Activated naive CD4-positive, alpha-beta T cell treated with anti-CD3 and anti-CD28 coated beads for 36 hours (primary cell): ENCODE data around the gene SRSF5. TPM values are rescaled to one million over a fixed set of nuclear protein-coding genes. Genes with fewer than 3 reads are reported as not detected.

ENCODE experiments used
- CTCF ChIA-PET: fragments of 350-600 bp; sonication (Branson Sonifier 250); formaldehyde crosslinking; loops from one replicate; lab custom pipeline; 2021; ENCODE audit warnings: antibody characterized with exemption; lab: Charles Lee
- DNase-seq: peaks from one replicate; pipeline ENCODE4 v3.0.0-alpha.2; 2020
- H3K27ac Mint-ChIP-seq: one replicate; pipeline ENCODE4 v1.8.0; 2021; ENCODE audit warnings: mild to moderate bottlenecking, mixed read lengths
- H3K27me3 Mint-ChIP-seq: one replicate; pipeline ENCODE4 v1.8.0; 2021; ENCODE audit warnings: low read depth, mixed read lengths
- H3K36me3 Mint-ChIP-seq: one replicate; pipeline ENCODE4 v1.8.0; 2021; ENCODE audit warnings: low read depth, mixed read lengths
- H3K4me1 Mint-ChIP-seq: one replicate; pipeline ENCODE4 v1.8.0; 2021; ENCODE audit warnings: low read depth, mixed read lengths
- H3K4me3 Mint-ChIP-seq: one replicate; pipeline ENCODE4 v1.8.0; 2021; ENCODE audit warnings: mild to moderate bottlenecking, moderate library complexity, mixed read lengths
- H3K9me3 Mint-ChIP-seq: one replicate; pipeline ENCODE4 v1.8.0; 2021; ENCODE audit warnings: mixed read lengths
- intact Hi-C: fragments of 100-400 bp; cut with micrococcal nuclease; formaldehyde crosslinking; loops from one replicate; pipeline ENCODE4 v1.15.1; 2023
- total RNA-seq, 2 experiments: library from RNA; stranded (reverse); gene quantifications; one replicate each; pipeline ENCODE4 v1.2.3, GENCODE V29; 2021

SRSF5 gene
- total RNA-seq, 2 experiments from 2014 or later, result 296 to 297 TPM

DNA sequence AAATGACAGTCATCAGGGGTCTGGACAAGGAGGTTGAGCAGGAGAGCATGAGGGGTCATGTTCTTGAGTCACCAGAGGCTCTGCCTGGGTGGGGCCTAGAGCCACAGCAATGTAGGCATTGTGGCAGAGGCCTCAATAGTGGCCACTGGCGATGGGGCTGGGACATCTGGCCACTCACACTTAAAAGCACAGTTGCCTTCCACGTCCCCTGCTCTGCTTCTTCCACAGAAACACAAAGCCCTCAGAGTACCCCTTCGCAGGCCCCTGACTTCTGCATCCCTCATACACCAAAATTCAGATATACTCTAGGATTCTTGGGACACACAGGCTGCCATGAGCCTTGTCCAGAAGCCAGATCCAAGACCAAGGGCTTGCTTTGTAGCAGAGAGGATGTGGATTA, 27.8 kb downstream of the SRSF5 start:
- CTCF ChIA-PET, result no interaction called here

DNA sequence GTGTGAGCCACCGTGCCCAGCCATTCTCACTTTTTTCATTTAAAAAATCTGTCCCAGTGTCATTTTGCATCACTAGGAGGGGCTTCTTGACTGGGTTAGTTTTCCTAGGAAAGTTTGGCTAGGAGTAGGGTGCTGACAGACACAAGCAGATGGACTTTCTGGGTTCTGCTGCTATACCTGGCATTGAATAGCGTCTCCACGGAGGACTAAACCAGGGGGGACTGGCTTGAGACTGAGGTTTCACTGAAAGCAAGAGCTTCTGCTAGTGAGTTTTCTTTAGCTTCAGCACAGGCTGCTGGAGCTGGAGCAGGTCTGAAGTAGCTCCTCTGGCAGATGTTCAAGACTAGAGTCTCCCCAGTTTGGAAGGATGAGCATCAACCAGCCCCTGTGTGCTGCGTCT, 28.7 kb downstream of the SRSF5 start:
- CTCF ChIA-PET, result no interaction called here
- no peak overlapping the region for H3K4me3 Mint-ChIP-seq
- no peak overlapping the region for H3K27ac Mint-ChIP-seq
- DNase-seq, result no peak
- no peaks in the 10 kb centered on the region for H3K4me1 Mint-ChIP-seq
- no peaks in the 10 kb centered on the region for H3K9me3 Mint-ChIP-seq
- H3K27me3 Mint-ChIP-seq, result no peaks in the 10 kb centered on the region
- H3K36me3 Mint-ChIP-seq, result no peaks in the 10 kb centered on the region
- intact Hi-C loops, result no loop called here

More for the DNA sequence above, 27.8 kb downstream of the SRSF5 start:
- H3K27me3 Mint-ChIP-seq, result no peaks in the 10 kb centered on the region
- H3K4me3 Mint-ChIP-seq, result no peak overlapping the region
- H3K36me3 Mint-ChIP-seq, result no peaks in the 10 kb centered on the region
- H3K4me1 Mint-ChIP-seq, result no peaks in the 10 kb centered on the region
- H3K9me3 Mint-ChIP-seq, result no peaks in the 10 kb centered on the region
- no peak for DNase-seq
- intact Hi-C loops, result no loop called here
- no peak overlapping the region for H3K27ac Mint-ChIP-seq

DNA sequence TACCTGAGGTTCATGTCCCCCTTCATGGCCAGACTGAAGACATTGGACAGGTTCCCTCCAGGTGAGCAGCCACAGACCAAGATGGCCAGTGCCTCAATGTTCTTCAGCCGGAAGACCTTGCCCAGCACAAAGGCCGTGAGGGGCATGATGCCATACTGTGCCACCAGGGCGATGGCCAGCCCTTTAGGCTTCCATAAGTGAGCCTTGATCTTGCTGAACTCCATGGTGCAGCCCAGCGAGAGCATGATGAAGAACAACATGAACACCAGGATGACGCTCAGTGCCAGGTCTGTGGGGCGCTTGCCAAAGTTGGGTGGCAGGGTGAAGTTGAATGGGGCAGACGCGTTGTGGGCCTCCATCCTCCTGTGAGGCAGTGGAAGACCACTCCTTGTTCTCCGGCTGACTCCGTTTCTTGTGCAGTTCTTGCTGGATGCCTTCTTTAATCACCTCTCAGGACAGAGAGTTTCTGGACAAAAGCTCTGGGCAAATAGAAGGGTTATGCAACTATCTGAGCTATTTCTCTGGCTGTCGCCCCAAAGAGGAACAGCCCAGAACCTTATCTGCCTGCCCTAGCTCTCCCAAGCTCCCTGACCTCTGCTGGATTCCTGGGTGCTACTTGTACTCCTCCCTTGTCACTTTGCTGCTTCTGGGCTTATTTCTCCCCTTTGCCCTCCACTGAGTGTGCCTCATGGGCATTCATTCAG, 30.0 kb downstream of the SRSF5 start, which contains the start of gene SLC10A1:
SLC10A1 (minus strand) TSS at position 445 of the 704 bp plus-strand sequence; CDS start at position 359, 86 bp downstream.
- no peak for DNase-seq
- Mint-ChIP-seq H3K27me3 (peaks cover 2% of the 10 kb centered on the region), H3K27ac (no peak within 1 kb of the TSS), H3K36me3 (no peaks in the 10 kb centered on the region), H3K4me1 (no peaks in the 10 kb centered on the region), H3K4me3 (no peak within 1 kb of the TSS), H3K9me3 (no peaks in the 10 kb centered on the region)
- CTCF ChIA-PET, result no interaction called here
- intact Hi-C loops, result no loop called here

- H3K4me3 Mint-ChIP-seq, result no peak overlapping the region
- CTCF ChIA-PET, result no interaction called here
- H3K27ac Mint-ChIP-seq, result no peak overlapping the region
- no peaks in the 10 kb centered on the region for H3K4me1 Mint-ChIP-seq
- no peaks in the 10 kb centered on the region for H3K9me3 Mint-ChIP-seq
- no peaks in the 10 kb centered on the region for H3K36me3 Mint-ChIP-seq
- peaks cover 2% of the 10 kb centered on the region for H3K27me3 Mint-ChIP-seq
- intact Hi-C loops, result no loop called here
- DNase-seq, result no peak
Observed at GRCh38 chr14:69797573-69798338, 30.8 kb downstream of the SRSF5 start.

GRCh38 chr14:69798339-69798735, 31.4 kb downstream of the SRSF5 start:
- H3K4me3 Mint-ChIP-seq, result no peak overlapping the region
- peaks cover 2% of the 10 kb centered on the region for H3K27me3 Mint-ChIP-seq
- H3K36me3 Mint-ChIP-seq, result no peaks in the 10 kb centered on the region
- intact Hi-C loops, result no loop called here
- CTCF ChIA-PET, result no interaction called here
- H3K4me1 Mint-ChIP-seq, result no peaks in the 10 kb centered on the region
- no peaks in the 10 kb centered on the region for H3K9me3 Mint-ChIP-seq
- no peak for DNase-seq
- H3K27ac Mint-ChIP-seq, result no peak overlapping the region

DNA sequence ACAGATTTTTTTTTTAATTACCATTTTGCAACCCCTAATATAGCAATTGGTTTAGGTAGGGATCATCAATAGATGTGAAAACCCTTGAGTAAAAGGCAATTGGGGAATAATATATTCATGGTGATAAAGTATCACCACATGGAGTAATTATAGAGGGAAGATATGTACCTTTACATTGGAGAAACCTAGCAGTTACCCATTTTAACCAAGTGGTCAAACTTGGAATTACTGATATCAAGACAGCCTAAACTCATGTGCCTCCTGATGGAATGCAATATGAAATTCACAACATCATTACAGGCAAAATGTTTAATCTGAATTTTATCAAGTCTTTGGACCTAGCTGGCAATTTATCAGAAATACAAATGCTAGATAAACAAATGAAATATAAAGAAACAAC, 36.8 kb downstream of the SRSF5 start:
- CTCF ChIA-PET, result interaction anchor here (0.5 kb wide), 1 partner anchor 855 kb away, joined by 3 read pairs; no protein-coding TSS in a partner anchor
- Mint-ChIP-seq H3K4me1 (no peaks in the 10 kb centered on the region), H3K9me3 (no peaks in the 10 kb centered on the region), H3K27ac (no peak overlapping the region), H3K4me3 (no peak overlapping the region), H3K27me3 (peaks cover 2% of the 10 kb centered on the region), H3K36me3 (no peaks in the 10 kb centered on the region)
- intact Hi-C loops, result no loop called here
- DNase-seq, result no peak

DNA sequence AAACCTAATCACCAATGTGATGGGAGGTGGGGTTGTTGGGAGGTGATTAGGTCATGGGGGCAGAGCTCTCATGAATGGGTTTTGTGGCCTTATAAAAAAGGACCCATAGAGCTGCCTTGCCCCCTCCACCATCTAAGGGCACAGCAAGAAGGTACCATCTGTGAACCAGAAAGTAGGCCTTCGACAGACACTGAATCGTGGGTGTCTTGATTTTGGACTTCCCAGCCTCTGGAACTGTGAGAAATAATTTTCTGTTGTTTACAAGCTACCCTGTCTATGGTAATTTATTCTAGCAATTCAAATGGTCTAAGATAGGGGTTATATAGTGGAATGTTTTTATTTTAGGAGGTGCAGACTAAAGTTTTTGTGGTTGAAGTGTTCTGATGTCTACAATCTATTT, 38.0 kb downstream of the SRSF5 start:
- no peak overlapping the region for H3K27ac Mint-ChIP-seq
- no peak for DNase-seq
- no peaks in the 10 kb centered on the region for H3K36me3 Mint-ChIP-seq
- intact Hi-C loops, result no loop called here
- H3K4me1 Mint-ChIP-seq, result no peaks in the 10 kb centered on the region
- no peak overlapping the region for H3K4me3 Mint-ChIP-seq
- H3K9me3 Mint-ChIP-seq, result no peaks in the 10 kb centered on the region
- peaks cover 2% of the 10 kb centered on the region for H3K27me3 Mint-ChIP-seq
- CTCF ChIA-PET, result interaction anchor here (0.6 to 0.9 kb wide), 3 partner anchors 209 to 225 kb away, joined by 3 read pairs; no protein-coding TSS in a partner anchor

DNA sequence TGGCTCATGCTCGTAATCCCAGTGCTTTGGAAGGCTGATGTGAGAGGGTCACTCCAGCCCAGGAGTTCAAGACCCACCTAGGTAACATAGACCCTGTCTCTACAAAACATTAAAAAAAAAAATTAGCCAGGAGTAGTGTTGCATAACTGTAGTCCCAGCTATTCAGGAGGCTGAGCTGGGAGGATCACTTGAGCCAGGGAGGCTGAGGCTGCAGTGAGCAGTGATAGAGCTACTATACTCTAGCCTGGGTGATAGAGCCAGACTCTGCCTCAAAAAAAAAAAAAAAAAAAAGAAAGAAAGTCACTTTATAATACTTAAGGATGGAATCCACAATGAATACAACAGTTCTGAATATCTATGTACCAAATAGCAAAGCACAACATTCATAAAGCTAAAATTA, 40.2 kb downstream of the SRSF5 start:
- Mint-ChIP-seq H3K36me3 (no peaks in the 10 kb centered on the region), H3K4me3 (no peak overlapping the region), H3K4me1 (no peaks in the 10 kb centered on the region), H3K27ac (no peak overlapping the region), H3K27me3 (no peaks in the 10 kb centered on the region), H3K9me3 (no peaks in the 10 kb centered on the region)
- CTCF ChIA-PET, result interaction anchor here (1.4 kb wide), 1 partner anchor 221 kb away, joined by 3 read pairs; no protein-coding TSS in a partner anchor
- intact Hi-C loops, result no loop called here
- DNase-seq, result no peak

GRCh38 chr14:69808919-69809808, 42.2 kb downstream of the SRSF5 start:
- intact Hi-C loops, result no loop called here
- H3K9me3 Mint-ChIP-seq, result no peaks in the 10 kb centered on the region
- H3K27me3 Mint-ChIP-seq, result no peaks in the 10 kb centered on the region
- H3K36me3 Mint-ChIP-seq, result no peaks in the 10 kb centered on the region
- CTCF ChIA-PET, result interaction anchor here (1.3 kb wide), 2 partner anchors 10 to 220 kb away, joined by 4 to 5 read pairs; no protein-coding TSS in a partner anchor
- H3K4me1 Mint-ChIP-seq, result no peaks in the 10 kb centered on the region
- H3K27ac Mint-ChIP-seq, result no peak overlapping the region
- H3K4me3 Mint-ChIP-seq, result no peak overlapping the region
- DNase-seq, result no peak

DNA sequence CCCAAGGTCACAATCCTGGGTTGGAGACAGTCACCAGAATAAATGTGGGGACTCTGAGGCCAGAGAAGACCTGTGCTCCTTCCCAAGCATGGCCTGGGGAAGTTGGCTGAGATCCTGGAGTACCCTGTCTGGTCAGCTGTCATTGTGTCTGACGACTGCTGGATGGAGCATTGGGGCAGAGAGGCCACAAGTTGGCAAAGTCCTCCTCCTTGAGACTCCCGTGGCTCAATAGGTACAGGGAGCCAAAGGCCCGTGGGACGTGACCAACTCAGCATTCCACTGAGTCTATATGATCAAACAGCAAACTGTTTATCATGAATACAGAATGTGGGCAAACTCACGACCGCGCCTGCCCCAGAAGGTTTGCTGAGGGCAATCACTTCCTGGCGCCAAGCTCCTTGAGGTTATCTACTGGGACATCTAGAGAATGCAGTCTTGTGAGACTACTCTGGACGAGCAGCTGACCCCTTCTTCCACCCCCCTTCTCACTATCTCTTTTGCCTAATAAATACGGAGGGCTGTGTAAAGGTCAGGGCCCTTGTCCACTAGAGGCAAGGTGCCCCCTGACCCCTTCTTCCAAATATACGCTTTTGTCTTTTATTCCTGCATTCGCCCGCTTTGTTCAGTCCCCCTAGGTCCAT, 44.4 kb downstream of the SRSF5 start:
- Mint-ChIP-seq H3K27me3 (no peaks in the 10 kb centered on the region), H3K4me3 (no peak overlapping the region), H3K36me3 (no peaks in the 10 kb centered on the region), H3K9me3 (no peaks in the 10 kb centered on the region), H3K27ac (no peak overlapping the region), H3K4me1 (no peaks in the 10 kb centered on the region)
- DNase-seq, result no peak
- intact Hi-C loops, result no loop called here
- CTCF ChIA-PET, result interaction anchor here (1.4 kb wide), 1 partner anchor 217 kb away, joined by 3 read pairs; no protein-coding TSS in a partner anchor

DNA sequence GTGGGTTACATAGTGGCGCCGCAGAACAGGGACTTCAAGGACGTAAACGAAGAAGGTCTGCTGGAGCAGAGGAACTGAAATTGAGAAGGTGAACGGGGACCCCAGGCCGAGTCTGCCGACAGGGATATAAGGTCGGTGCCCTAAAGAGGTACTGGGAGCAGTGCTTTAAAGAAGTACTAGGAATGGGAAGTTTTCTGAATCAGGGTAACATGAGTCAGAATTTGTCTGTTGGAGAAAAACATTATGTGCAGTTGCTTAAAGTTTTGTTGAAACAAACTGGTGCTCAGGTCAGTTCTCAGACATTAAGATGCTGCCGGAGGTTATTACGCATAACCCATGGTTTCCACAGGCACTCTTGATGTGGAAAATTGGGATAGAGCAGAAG, 44.9 kb downstream of the SRSF5 start:
- no peak overlapping the region for H3K4me3 Mint-ChIP-seq
- H3K27ac Mint-ChIP-seq, result no peak overlapping the region
- H3K4me1 Mint-ChIP-seq, result no peaks in the 10 kb centered on the region
- no peak for DNase-seq
- H3K36me3 Mint-ChIP-seq, result no peaks in the 10 kb centered on the region
- H3K9me3 Mint-ChIP-seq, result no peaks in the 10 kb centered on the region
- CTCF ChIA-PET, result interaction anchor here (1.4 kb wide), 1 partner anchor 216 kb away, joined by 3 read pairs; no protein-coding TSS in a partner anchor
- intact Hi-C loops, result no loop called here
- no peaks in the 10 kb centered on the region for H3K27me3 Mint-ChIP-seq
